Dermis microvascular lymphatic vessel endothelial cell (primary cell): ENCODE measurements around the gene TMEM181. TPM values are rescaled to one million over a fixed set of nuclear protein-coding genes. Genes with fewer than 3 reads are reported as not detected.
"Not testable (repeated sequence)": the region's sequence is repeated elsewhere in the genome, so short reads cannot be mapped to it uniquely, and the experiment has no call there.

Experiments
- DNase-seq, 2 donors: peaks; one replicate each; pipeline versions ENCODE4 v3.0.0 to v3.0.0-alpha.2; 2010; ENCODE audit warnings: low read depth in 2 of 2
- total RNA-seq: library from RNA; depleted of rRNA; stranded (reverse); fragments of >200 nt; gene quantifications from 2 replicates; pipeline ENCODE4 v1.2.1, GENCODE V29; 2014

The TMEM181 gene
- total RNA-seq, 1 donor from 2014 or later = 32.2 TPM

- DNase-seq = not testable (repeated sequence)
These were observed 97.1 kb downstream of the TMEM181 start for GRCh38 chr6:158656986-158657385.

GRCh38 chr6:158660333-158660754 lies 100.5 kb downstream of the TMEM181 start:
- DNase-seq = no peak

- DNase-seq = no peak
These were observed 101.3 kb downstream of the TMEM181 start for GRCh38 chr6:158661156-158661685.

- no peak for DNase-seq
These were observed 102.7 kb downstream of the TMEM181 start for GRCh38 chr6:158662607-158662953.

- DNase-seq = no peak
These were observed 103.2 kb downstream of the TMEM181 start for GRCh38 chr6:158662954-158663624.

GRCh38 chr6:158663625-158664165 lies 103.8 kb downstream of the TMEM181 start:
- DNase-seq = no peak

- no peak for DNase-seq
These were observed 105.4 kb downstream of the TMEM181 start for GRCh38 chr6:158665332-158665731.

- no peak for DNase-seq
These were observed 106.9 kb downstream of the TMEM181 start for GRCh38 chr6:158666628-158667359.

GRCh38 chr6:158667360-158667981 lies 107.6 kb downstream of the TMEM181 start:
- DNase-seq = no peak

GRCh38 chr6:158668707-158669103 lies 108.8 kb downstream of the TMEM181 start:
- DNase-seq = no peak

GRCh38 chr6:158669145-158670035 lies 109.5 kb downstream of the TMEM181 start:
- no peak for DNase-seq

- DNase-seq = not testable (repeated sequence)
These were observed 112.2 kb downstream of the TMEM181 start for GRCh38 chr6:158672119-158672518.

GRCh38 chr6:158672726-158673125 lies 112.8 kb downstream of the TMEM181 start:
- DNase-seq = no peak

GRCh38 chr6:158674342-158675131 lies 114.6 kb downstream of the TMEM181 start:
- DNase-seq = no peak

- DNase-seq = not testable (repeated sequence)
These were observed 117.2 kb downstream of the TMEM181 start for GRCh38 chr6:158677094-158677493.

- DNase-seq = no peak
These were observed 118.2 kb downstream of the TMEM181 start for GRCh38 chr6:158677906-158678578.

- no peak for DNase-seq
These were observed 120.1 kb downstream of the TMEM181 start for GRCh38 chr6:158680015-158680414.

GRCh38 chr6:158680481-158680880 lies 120.6 kb downstream of the TMEM181 start:
- DNase-seq = no peak

GRCh38 chr6:158684311-158684710 lies 124.4 kb downstream of the TMEM181 start:
- DNase-seq = no peak
